Measurements from ENCODE around the gene TBC1D1.
A peak's percentile ranks its signal among the peaks of the same experiment; 100 is the strongest.

Gene TBC1D1

GRCh38 chr4:38162240-38162784, 271.4 kb downstream of the TBC1D1 start:
- Mint-ChIP-seq H3K27ac (peak overlapping the region; percentile 80), H3K9me3 (peaks cover 8% of the 10 kb centered on the region), H3K4me3 (no peak overlapping the region), H3K36me3 (no peaks in the 10 kb centered on the region), H3K4me1 (peaks cover 62% of the 10 kb centered on the region)
- ATAC-seq: no peak
- no peak for DNase-seq (ENCODE audit: low spot score in 2 of 2)

GRCh38 chr4:38163216-38164006, 272.5 kb downstream of the TBC1D1 start:
- ATAC-seq: peak; percentile 80
- H3K9me3 Mint-ChIP-seq: peaks cover 7% of the 10 kb centered on the region
- no peaks in the 10 kb centered on the region for H3K36me3 Mint-ChIP-seq
- DNase-seq (ENCODE audit: low spot score in 2 of 2): no peak
- peak overlapping the region; percentile 80 for H3K27ac Mint-ChIP-seq
- H3K4me1 Mint-ChIP-seq: peaks cover 62% of the 10 kb centered on the region
- no peak overlapping the region for H3K4me3 Mint-ChIP-seq

GRCh38 chr4:38164346-38164745, 273.5 kb downstream of the TBC1D1 start:
- ATAC-seq: no peak
- Mint-ChIP-seq H3K36me3 (no peaks in the 10 kb centered on the region), H3K4me1 (peaks cover 62% of the 10 kb centered on the region), H3K9me3 (peaks cover 4% of the 10 kb centered on the region), H3K4me3 (no peak overlapping the region), H3K27ac (peak overlapping the region; percentile 80)
- no peak for DNase-seq (ENCODE audit: low spot score in 2 of 2)

- Mint-ChIP-seq H3K36me3 (no peaks in the 10 kb centered on the region), H3K9me3 (peaks cover 4% of the 10 kb centered on the region), H3K4me1 (peaks cover 54% of the 10 kb centered on the region), H3K4me3 (no peak overlapping the region), H3K27ac (no peak overlapping the region)
- ATAC-seq (no peak), DNase-seq (ENCODE audit: low spot score in 2 of 2) (no peak)
Measured at GRCh38 chr4:38166082-38166481, 275.2 kb downstream of the TBC1D1 start.

GRCh38 chr4:38166768-38167167, 275.9 kb downstream of the TBC1D1 start:
- DNase-seq (ENCODE audit: low spot score in 2 of 2): no peak
- Mint-ChIP-seq H3K36me3 (no peaks in the 10 kb centered on the region), H3K4me1 (peaks cover 47% of the 10 kb centered on the region), H3K9me3 (peaks cover 4% of the 10 kb centered on the region), H3K4me3 (no peak overlapping the region), H3K27ac (peak overlapping the region; percentile 4)
- ATAC-seq: no peak

GRCh38 chr4:38167973-38168372, 277.1 kb downstream of the TBC1D1 start:
- H3K4me3 Mint-ChIP-seq: no peak overlapping the region
- ATAC-seq (no peak), DNase-seq (ENCODE audit: low spot score in 2 of 2) (no peak)
- no peak overlapping the region for H3K27ac Mint-ChIP-seq
- H3K36me3 Mint-ChIP-seq: no peaks in the 10 kb centered on the region
- H3K9me3 Mint-ChIP-seq: peaks cover 4% of the 10 kb centered on the region
- H3K4me1 Mint-ChIP-seq: peaks cover 35% of the 10 kb centered on the region

GRCh38 chr4:38169524-38169923, 278.6 kb downstream of the TBC1D1 start:
- H3K4me3 Mint-ChIP-seq: no peak overlapping the region
- ATAC-seq (no peak), DNase-seq (ENCODE audit: low spot score in 2 of 2) (no peak)
- H3K4me1 Mint-ChIP-seq: peaks cover 20% of the 10 kb centered on the region
- H3K9me3 Mint-ChIP-seq: peaks cover 2% of the 10 kb centered on the region
- no peak overlapping the region for H3K27ac Mint-ChIP-seq
- no peaks in the 10 kb centered on the region for H3K36me3 Mint-ChIP-seq

- Mint-ChIP-seq H3K27ac (no peak overlapping the region), H3K4me3 (no peak overlapping the region), H3K9me3 (no peaks in the 10 kb centered on the region), H3K4me1 (peaks cover 21% of the 10 kb centered on the region), H3K36me3 (no peaks in the 10 kb centered on the region)
- ATAC-seq: no peak
- no peak for DNase-seq (ENCODE audit: low spot score in 2 of 2)
Measured at GRCh38 chr4:38170338-38171169, 279.7 kb downstream of the TBC1D1 start.

- Mint-ChIP-seq H3K4me3 (no peak overlapping the region), H3K36me3 (no peaks in the 10 kb centered on the region), H3K4me1 (peaks cover 14% of the 10 kb centered on the region), H3K27ac (no peak overlapping the region), H3K9me3 (no peaks in the 10 kb centered on the region)
- ATAC-seq: no peak
- no peak for DNase-seq (ENCODE audit: low spot score in 2 of 2)
Measured at GRCh38 chr4:38172078-38172477, 281.2 kb downstream of the TBC1D1 start.

GRCh38 chr4:38173935-38174518, 283.1 kb downstream of the TBC1D1 start:
- H3K9me3 Mint-ChIP-seq: no peaks in the 10 kb centered on the region
- no peak for ATAC-seq
- H3K27ac Mint-ChIP-seq: no peak overlapping the region
- no peak overlapping the region for H3K4me3 Mint-ChIP-seq
- H3K36me3 Mint-ChIP-seq: no peaks in the 10 kb centered on the region
- DNase-seq (ENCODE audit: low spot score in 2 of 2): no peak
- peaks cover 32% of the 10 kb centered on the region for H3K4me1 Mint-ChIP-seq

- no peaks in the 10 kb centered on the region for H3K36me3 Mint-ChIP-seq
- DNase-seq (ENCODE audit: low spot score in 2 of 2) (no peak), ATAC-seq (no peak)
- no peaks in the 10 kb centered on the region for H3K9me3 Mint-ChIP-seq
- peak overlapping the region; percentile 24 for H3K27ac Mint-ChIP-seq
- H3K4me3 Mint-ChIP-seq: no peak overlapping the region
- H3K4me1 Mint-ChIP-seq: peaks cover 38% of the 10 kb centered on the region
Measured at GRCh38 chr4:38174801-38175200, 283.9 kb downstream of the TBC1D1 start.

- H3K9me3 Mint-ChIP-seq: no peaks in the 10 kb centered on the region
- H3K36me3 Mint-ChIP-seq: no peaks in the 10 kb centered on the region
- DNase-seq (ENCODE audit: low spot score in 2 of 2) (no peak), ATAC-seq (no peak)
- peak overlapping the region; percentile 56 for H3K4me3 Mint-ChIP-seq
- H3K27ac Mint-ChIP-seq: no peak overlapping the region
- H3K4me1 Mint-ChIP-seq: peaks cover 40% of the 10 kb centered on the region
Measured at GRCh38 chr4:38176165-38176564, 285.3 kb downstream of the TBC1D1 start.

- peak in 1 of 2 donors; percentile 66 for DNase-seq (ENCODE audit: low spot score in 2 of 2)
- Mint-ChIP-seq H3K9me3 (no peaks in the 10 kb centered on the region), H3K4me1 (peaks cover 40% of the 10 kb centered on the region), H3K4me3 (peak overlapping the region; percentile 56), H3K36me3 (no peaks in the 10 kb centered on the region), H3K27ac (peak overlapping the region; percentile 84)
- peak; percentile 65 for ATAC-seq
Measured at GRCh38 chr4:38177035-38177546, 286.2 kb downstream of the TBC1D1 start.

GRCh38 chr4:38177641-38178391, 286.9 kb downstream of the TBC1D1 start:
- Mint-ChIP-seq H3K9me3 (no peaks in the 10 kb centered on the region), H3K4me1 (peaks cover 40% of the 10 kb centered on the region), H3K4me3 (peak overlapping the region; percentile 56), H3K27ac (peak overlapping the region; percentile 84), H3K36me3 (no peaks in the 10 kb centered on the region)
- DNase-seq (ENCODE audit: low spot score in 2 of 2) (peak in 1 of 2 donors; percentile 56), ATAC-seq (peak; percentile 68)

Measured in stimulated activated effector memory CD8-positive, alpha-beta T cell treated with anti-CD3 and anti-CD28 coated beads, Interleukin-12 subunit alpha, Interleukin-12 subunit beta, amount 100 ng/mL, for 72 hours (primary cell).